ENCODE data around the gene OLIG1.

The OLIG1 gene

GRCh38 chr21:33101300-33101911 lies 31.5 kb downstream of the OLIG1 start:
- H3K4me3 ChIP-seq (replicated peaks; ENCODE audit: insufficient read depth, low read length) = no peak overlapping the region
- DNase-seq (ENCODE audit: low read depth in 1 of 2, low spot score in 1 of 2) = peak; percentile 66 to 80
- no peaks in the 10 kb centered on the region for H3K27me3 ChIP-seq (ENCODE audit: insufficient read depth, poor library complexity, severe bottlenecking)
- peak overlapping the region; percentile 21; the same call in 1 of the 2 replicates for H3K27ac ChIP-seq (replicated peaks)
- TF ChIP-seq, protein P1, sequence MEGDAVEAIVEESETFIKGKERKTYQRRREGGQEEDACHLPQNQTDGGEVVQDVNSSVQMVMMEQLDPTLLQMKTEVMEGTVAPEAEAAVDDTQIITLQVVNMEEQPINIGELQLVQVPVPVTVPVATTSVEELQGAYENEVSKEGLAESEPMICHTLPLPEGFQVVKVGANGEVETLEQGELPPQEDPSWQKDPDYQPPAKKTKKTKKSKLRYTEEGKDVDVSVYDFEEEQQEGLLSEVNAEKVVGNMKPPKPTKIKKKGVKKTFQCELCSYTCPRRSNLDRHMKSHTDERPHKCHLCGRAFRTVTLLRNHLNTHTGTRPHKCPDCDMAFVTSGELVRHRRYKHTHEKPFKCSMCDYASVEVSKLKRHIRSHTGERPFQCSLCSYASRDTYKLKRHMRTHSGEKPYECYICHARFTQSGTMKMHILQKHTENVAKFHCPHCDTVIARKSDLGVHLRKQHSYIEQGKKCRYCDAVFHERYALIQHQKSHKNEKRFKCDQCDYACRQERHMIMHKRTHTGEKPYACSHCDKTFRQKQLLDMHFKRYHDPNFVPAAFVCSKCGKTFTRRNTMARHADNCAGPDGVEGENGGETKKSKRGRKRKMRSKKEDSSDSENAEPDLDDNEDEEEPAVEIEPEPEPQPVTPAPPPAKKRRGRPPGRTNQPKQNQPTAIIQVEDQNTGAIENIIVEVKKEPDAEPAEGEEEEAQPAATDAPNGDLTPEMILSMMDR (IDR thresholded peaks at IDR 0.05; ENCODE audit: insufficient read depth, low read length) = peak; percentile 34
- TF ChIP-seq SPI1 (IDR thresholded peaks at IDR 0.05; ENCODE audit: borderline replicate concordance, low read depth) = no peak

GRCh38 chr21:33105088-33105487 lies 35.1 kb downstream of the OLIG1 start:
- Histone ChIP-seq H3K27me3 (ENCODE audit: insufficient read depth, poor library complexity, severe bottlenecking) (no peaks in the 10 kb centered on the region), H3K4me3 (replicated peaks; ENCODE audit: insufficient read depth, low read length) (no peak overlapping the region), H3K27ac (replicated peaks) (no peak overlapping the region)
- DNase-seq (ENCODE audit: low read depth in 1 of 2, low spot score in 1 of 2) = no peak
- no peak for TF ChIP-seq GABPA (IDR thresholded peaks at IDR 0.05; ENCODE audit: low read depth)
- TF ChIP-seq SPI1 (IDR thresholded peaks at IDR 0.05; ENCODE audit: borderline replicate concordance, low read depth) = no peak

- H3K4me3 ChIP-seq (replicated peaks; ENCODE audit: insufficient read depth, low read length) = no peak overlapping the region
These were observed 38.3 kb downstream of the OLIG1 start for GRCh38 chr21:33108228-33108627.

GRCh38 chr21:33109574-33110339 lies 39.8 kb downstream of the OLIG1 start:
- DNase-seq (ENCODE audit: low read depth in 1 of 2, low spot score in 1 of 2) = peak; percentile 64 to 87
- no peak overlapping the region for H3K27ac ChIP-seq (replicated peaks)
- peak overlapping the region; percentile 36 for H3K4me3 ChIP-seq (replicated peaks; ENCODE audit: insufficient read depth, low read length)
- no peaks in the 10 kb centered on the region for H3K27me3 ChIP-seq (ENCODE audit: insufficient read depth, poor library complexity, severe bottlenecking)
- TF ChIP-seq SPI1 (IDR thresholded peaks at IDR 0.05; ENCODE audit: borderline replicate concordance, low read depth) (peak; percentile 71; the same call in 1 of the 2 replicates), GABPA (IDR thresholded peaks at IDR 0.05; ENCODE audit: low read depth) (no peak)

More at GRCh38 chr21:33108228-33108627, 38.3 kb downstream of the OLIG1 start:
- H3K27me3 ChIP-seq (ENCODE audit: insufficient read depth, poor library complexity, severe bottlenecking) = no peaks in the 10 kb centered on the region
- DNase-seq (ENCODE audit: low read depth in 1 of 2, low spot score in 1 of 2) = no peak
- TF ChIP-seq, protein P1 (IDR thresholded peaks at IDR 0.05; ENCODE audit: insufficient read depth, low read length) = no peak
- TF ChIP-seq SPI1 (IDR thresholded peaks at IDR 0.05; ENCODE audit: borderline replicate concordance, low read depth) = no peak
- H3K27ac ChIP-seq (replicated peaks) = no peak overlapping the region

DNA sequence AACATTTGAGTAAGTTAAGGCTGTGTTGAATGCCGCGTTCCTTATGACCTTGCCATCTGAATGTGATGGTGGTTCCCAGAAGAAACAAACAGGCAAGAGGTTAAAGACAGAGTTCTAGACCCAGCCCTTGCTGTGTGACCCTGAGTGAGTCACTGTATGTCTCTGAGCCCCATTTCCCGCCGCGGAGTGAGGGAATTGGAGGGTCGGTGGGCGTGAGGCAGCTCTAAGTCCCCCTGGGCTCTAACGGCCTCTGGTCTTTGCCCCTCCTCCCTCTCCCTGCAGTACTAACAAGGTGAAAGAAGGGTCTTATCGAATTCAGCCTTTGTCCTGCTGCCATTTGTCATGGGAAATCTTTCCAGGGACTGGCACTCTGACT lies 40.4 kb downstream of the OLIG1 start:
- TF ChIP-seq POLR2AphosphoS5 (IDR thresholded peaks at IDR 0.05; ENCODE audit: low read depth) = no peak
- TF ChIP-seq, protein P2, sequence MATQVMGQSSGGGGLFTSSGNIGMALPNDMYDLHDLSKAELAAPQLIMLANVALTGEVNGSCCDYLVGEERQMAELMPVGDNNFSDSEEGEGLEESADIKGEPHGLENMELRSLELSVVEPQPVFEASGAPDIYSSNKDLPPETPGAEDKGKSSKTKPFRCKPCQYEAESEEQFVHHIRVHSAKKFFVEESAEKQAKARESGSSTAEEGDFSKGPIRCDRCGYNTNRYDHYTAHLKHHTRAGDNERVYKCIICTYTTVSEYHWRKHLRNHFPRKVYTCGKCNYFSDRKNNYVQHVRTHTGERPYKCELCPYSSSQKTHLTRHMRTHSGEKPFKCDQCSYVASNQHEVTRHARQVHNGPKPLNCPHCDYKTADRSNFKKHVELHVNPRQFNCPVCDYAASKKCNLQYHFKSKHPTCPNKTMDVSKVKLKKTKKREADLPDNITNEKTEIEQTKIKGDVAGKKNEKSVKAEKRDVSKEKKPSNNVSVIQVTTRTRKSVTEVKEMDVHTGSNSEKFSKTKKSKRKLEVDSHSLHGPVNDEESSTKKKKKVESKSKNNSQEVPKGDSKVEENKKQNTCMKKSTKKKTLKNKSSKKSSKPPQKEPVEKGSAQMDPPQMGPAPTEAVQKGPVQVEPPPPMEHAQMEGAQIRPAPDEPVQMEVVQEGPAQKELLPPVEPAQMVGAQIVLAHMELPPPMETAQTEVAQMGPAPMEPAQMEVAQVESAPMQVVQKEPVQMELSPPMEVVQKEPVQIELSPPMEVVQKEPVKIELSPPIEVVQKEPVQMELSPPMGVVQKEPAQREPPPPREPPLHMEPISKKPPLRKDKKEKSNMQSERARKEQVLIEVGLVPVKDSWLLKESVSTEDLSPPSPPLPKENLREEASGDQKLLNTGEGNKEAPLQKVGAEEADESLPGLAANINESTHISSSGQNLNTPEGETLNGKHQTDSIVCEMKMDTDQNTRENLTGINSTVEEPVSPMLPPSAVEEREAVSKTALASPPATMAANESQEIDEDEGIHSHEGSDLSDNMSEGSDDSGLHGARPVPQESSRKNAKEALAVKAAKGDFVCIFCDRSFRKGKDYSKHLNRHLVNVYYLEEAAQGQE (IDR thresholded peaks at IDR 0.05; ENCODE audit: insufficient replicate concordance, low read depth) = no peak
- TF ChIP-seq GABPA (IDR thresholded peaks at IDR 0.05; ENCODE audit: low read depth) = no peak
- TF ChIP-seq, protein P1 (IDR thresholded peaks at IDR 0.05; ENCODE audit: insufficient read depth, low read length) = no peak
- no peak for DNase-seq (ENCODE audit: low read depth in 1 of 2, low spot score in 1 of 2)
- no peak overlapping the region for H3K27ac ChIP-seq (replicated peaks)
- no peaks in the 10 kb centered on the region for H3K27me3 ChIP-seq (ENCODE audit: insufficient read depth, poor library complexity, severe bottlenecking)
- no peak overlapping the region for H3K4me3 ChIP-seq (replicated peaks; ENCODE audit: insufficient read depth, low read length)
